NCI-H2171 treated with DMSO at 0.1 percent for 48 hours (cell line): Measurements from ENCODE around the gene RAP2A.

Experiments used
- DNase-seq: peaks from one replicate; lab custom pipeline; 2025; lab: John Stamatoyannopoulos, UW

RAP2A gene

DNA sequence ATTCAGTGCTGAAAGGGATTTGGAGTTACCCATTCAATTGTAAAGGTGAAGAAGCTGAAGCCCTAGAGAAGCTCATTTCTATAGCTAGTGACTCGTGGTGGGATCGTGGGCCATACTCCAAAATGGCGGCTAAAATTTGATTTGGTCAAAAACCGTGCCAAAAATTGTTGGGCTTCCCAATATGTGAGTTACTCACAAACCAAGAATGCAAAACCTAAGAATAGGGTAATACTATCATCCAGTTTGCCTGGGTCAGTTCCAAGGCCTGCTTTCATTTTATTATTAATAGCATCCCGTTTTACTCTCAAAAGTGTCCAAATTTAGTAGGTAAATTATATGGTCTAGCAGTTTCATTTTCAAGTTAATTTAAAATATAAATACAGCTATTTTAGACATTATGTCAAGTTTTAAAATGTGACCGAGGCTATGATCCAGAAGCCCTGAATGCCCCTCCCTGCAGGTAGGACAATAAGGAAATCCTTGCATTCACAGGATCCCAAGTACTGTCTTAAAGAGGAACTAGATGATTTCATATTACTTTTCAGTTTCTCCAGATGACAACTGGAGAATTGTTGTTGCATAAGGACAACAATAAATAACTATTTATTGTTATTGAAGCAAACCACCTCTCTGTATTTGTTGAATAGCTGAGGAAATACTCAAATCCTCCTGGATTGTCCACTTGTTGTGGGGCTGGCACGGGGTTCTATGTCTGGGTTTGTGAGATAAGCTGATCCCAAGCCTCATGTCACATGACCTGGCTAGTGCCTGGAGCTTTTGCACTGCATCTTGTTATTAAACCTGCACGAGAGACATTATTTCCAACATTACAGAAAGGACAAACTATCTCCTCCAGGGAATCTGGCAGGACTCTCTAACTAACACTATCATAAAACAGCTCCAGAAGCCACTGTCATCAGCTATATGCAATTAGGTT, 11.6 kb upstream of the RAP2A start:
- no peak for DNase-seq

GRCh38 chr13:97423300-97424045, 10.5 kb upstream of the RAP2A start:
- no peak for DNase-seq

GRCh38 chr13:97425590-97425989, 8.4 kb upstream of the RAP2A start:
- no peak for DNase-seq

DNA sequence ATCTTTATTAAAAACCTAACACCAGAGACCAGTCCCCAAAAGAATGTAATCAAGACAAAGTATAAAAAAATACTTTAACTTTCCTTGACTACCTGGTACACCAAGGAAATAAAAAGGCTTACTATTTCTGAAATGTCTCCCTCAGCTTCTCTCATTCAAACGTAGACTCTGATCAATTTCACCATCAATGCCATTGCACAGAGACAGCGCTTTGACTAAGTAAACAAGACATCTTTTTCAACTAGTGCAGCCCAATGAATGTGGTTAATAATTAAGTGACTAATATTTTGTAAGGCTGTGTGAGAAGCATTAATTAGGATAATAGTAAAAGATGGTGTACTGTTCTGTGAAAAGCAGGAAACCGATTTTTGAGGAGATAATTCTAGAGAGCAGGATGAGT, 7.3 kb upstream of the RAP2A start:
- no peak for DNase-seq

DNA sequence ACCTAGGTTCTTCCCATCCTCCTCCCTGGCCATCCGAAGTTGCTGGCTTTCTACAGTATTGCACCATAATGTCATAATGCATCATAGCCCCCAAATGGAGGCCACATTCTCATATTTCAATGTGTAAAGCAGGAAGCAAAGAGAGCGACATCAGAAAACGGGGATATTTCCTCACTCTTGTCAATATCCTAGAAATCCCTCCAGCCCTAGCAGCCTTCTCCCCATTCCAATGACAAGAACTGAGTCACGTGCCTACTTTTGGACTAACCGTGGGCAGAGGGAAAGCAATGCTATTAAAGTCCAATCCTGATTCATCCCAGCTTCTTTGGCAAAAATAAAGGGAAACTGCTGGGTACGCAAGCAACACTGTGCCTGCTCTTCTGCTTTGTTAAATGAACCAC, 4.3 kb upstream of the RAP2A start:
- no peak for DNase-seq

DNA sequence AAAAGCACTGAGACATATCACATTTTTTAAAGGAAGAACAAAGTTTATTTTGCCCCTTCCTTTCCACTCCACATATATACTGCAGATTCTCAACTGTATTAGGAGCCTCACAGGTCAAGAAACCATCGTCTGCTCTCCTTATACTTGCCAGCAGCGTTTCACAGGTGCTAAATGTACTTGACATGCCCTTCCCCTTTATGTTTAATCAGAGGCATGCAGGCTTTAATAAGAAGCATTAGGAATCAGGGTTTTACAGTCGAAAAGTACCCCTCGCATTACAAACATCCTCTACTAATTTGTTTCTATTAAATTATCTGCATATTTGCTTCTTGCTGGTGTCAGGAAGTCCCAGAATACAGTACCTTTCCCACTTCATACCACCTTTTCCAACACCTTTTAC, 3.7 kb upstream of the RAP2A start:
- no peak for DNase-seq

DNA sequence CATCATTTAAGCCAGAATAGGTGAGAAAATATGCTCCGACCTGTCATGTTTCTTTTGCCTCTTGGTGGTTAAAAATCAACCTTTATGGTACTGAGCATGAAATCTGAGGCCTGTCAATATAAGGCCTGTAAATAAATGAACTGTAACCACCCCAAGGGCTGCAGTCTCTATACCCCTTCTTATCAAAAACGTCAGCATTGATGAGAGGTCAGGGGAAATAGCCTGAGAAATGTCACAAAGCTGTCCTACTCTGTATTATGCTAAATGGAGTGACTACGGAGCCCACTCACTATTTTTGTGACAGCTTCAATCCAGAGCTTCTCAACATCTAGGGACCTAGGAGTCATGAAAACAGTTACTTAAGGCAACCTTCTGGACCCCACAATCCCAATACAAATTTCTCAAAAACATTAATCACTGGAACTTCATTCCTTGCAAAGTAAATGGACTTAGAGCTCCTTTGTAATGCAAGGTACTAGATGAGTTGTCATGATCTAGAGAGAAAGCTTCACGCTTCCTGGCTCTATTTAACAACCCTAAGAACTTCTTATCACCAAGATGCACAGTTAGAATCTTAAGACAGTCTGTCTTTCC, 2.7 kb upstream of the RAP2A start:
- DNase-seq: no peak

GRCh38 chr13:97432232-97432916, 1.6 kb upstream of the RAP2A start:
- DNase-seq: no peak

- DNase-seq: peak; percentile 100
Measured at GRCh38 chr13:97432917-97433726, 847 bp upstream of the RAP2A start.

GRCh38 chr13:97434397-97435201, 630 bp downstream of the RAP2A start:
- DNase-seq: peak; percentile 46

GRCh38 chr13:97435323-97435722, 1.4 kb downstream of the RAP2A start:
- DNase-seq: no peak

DNA sequence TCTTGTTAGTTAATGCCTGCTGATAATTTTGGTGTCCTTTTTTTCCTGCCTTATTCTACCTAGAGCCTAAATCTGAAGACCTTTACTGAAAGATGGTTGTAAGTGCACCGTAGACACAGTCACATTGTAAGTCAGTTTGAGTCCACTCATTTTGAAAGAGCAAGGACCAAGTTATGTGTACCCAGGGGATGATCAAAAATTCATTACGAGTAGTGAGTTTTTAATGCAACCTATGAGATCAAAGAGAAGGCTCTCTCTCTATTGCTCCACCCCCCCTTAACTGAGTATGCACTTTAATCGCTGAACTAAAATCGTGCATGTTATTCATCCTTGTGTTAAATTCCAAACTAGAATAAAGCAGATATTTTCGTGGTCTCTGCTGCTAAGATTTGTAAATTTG, 1.8 kb downstream of the RAP2A start:
- DNase-seq: no peak

GRCh38 chr13:97436845-97437244, 2.9 kb downstream of the RAP2A start:
- no peak for DNase-seq

GRCh38 chr13:97437729-97438128, 3.8 kb downstream of the RAP2A start:
- no peak for DNase-seq

- DNase-seq: no peak
Measured at GRCh38 chr13:97438856-97439595, 5.1 kb downstream of the RAP2A start.

GRCh38 chr13:97440598-97441170, 6.7 kb downstream of the RAP2A start:
- DNase-seq: no peak

- DNase-seq: no peak
Measured at GRCh38 chr13:97441368-97441767, 7.4 kb downstream of the RAP2A start.

- no peak for DNase-seq
Measured at GRCh38 chr13:97445522-97446187, 11.7 kb downstream of the RAP2A start.

GRCh38 chr13:97446448-97446847, 12.5 kb downstream of the RAP2A start:
- no peak for DNase-seq
